ENCODE results near the gene ABI3BP. TPM values are rescaled to one million over a fixed set of nuclear protein-coding genes. Genes with fewer than 3 reads are reported as not detected.

Gene ABI3BP
- total RNA-seq, 2 experiments from 2014 or later, result not detected

DNA sequence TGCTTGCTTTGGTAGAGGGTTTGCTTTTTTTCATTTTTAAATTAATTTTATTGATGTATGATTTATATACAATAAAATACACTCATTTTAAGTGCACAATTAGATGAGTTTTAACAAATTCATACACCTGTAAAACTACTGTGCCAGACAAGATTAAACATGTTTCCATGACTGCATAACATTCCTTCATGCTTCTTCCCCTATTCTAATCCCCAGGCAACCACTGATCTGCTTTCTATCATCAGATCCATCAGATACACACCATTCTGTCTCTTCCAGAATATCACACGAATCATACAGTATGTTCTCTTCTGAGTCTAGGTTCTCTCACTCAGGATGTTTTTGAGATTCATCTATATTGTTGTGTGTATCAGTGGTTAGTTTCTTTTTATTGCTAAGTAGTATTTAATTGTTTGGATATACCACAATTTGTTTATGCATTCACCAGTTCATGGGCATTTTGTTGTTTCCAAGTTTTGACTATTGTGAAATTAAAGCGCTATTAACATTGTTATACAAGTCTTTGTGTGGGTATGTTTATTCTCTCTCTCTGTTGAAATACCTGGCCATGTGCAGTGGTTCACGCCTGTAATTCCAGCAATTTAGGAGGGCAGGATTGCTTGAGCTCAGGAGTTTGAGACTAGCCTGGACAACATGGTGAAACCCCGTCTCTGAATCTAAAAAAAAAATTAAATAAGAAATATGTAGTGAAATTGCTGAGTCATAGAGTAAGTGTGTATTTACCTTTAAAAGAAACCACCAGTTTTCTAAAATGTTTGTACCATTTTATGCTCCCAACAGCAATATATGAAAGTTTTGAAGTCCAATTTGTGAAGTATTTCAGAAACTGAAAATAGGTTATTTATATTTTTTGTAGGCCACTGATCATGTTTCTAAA lies 290.9 kb downstream of the ABI3BP start:
- POLR2A ChIA-PET, result interaction anchor here (1.3 kb wide), 1 partner anchor 12 kb away, joined by 3 read pairs; no protein-coding TSS in a partner anchor
- no peaks in the 10 kb centered on the region for H3K36me3 Mint-ChIP-seq (ENCODE audit: low read depth)
- no peaks in the 10 kb centered on the region for H3K9me3 Mint-ChIP-seq
- no peak for DNase-seq
- TF ChIP-seq, protein P1, sequence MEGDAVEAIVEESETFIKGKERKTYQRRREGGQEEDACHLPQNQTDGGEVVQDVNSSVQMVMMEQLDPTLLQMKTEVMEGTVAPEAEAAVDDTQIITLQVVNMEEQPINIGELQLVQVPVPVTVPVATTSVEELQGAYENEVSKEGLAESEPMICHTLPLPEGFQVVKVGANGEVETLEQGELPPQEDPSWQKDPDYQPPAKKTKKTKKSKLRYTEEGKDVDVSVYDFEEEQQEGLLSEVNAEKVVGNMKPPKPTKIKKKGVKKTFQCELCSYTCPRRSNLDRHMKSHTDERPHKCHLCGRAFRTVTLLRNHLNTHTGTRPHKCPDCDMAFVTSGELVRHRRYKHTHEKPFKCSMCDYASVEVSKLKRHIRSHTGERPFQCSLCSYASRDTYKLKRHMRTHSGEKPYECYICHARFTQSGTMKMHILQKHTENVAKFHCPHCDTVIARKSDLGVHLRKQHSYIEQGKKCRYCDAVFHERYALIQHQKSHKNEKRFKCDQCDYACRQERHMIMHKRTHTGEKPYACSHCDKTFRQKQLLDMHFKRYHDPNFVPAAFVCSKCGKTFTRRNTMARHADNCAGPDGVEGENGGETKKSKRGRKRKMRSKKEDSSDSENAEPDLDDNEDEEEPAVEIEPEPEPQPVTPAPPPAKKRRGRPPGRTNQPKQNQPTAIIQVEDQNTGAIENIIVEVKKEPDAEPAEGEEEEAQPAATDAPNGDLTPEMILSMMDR (IDR thresholded peaks at IDR 0.05), result no peak
- ATAC-seq, result no peak
- peaks cover 2% of the 10 kb centered on the region for H3K4me1 Mint-ChIP-seq (ENCODE audit: low read depth)
- H3K4me3 Mint-ChIP-seq, result no peak overlapping the region
- intact Hi-C loops (cut with micrococcal nuclease), result no loop called here
- H3K27me3 Mint-ChIP-seq, result peaks cover 2% of the 10 kb centered on the region
- H3K27ac Mint-ChIP-seq, result no peak overlapping the region
- CTCF ChIA-PET, result no interaction called here

DNA sequence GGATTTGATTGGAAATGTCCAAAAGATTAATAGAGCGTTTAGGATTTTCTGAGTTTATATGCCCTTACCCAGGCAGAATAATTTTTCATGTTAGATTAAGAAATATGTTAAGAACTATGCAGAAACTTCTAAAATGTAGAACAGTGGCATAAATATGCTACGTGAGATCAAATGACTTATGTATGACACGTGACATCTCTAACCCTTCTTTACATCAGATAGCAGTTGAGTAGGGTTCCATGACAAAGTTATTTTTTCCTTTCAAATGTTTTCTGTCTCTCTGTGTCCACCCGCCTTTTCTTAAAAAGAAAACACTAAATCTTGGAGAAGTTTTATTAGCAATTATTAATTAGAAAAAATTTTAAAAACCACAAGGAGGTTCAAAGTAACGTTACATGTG lies 292.5 kb downstream of the ABI3BP start:
- Mint-ChIP-seq H3K27me3 (peaks cover 2% of the 10 kb centered on the region), H3K9me3 (no peaks in the 10 kb centered on the region), H3K4me1 (ENCODE audit: low read depth) (peaks cover 2% of the 10 kb centered on the region), H3K4me3 (no peak overlapping the region), H3K36me3 (ENCODE audit: low read depth) (no peaks in the 10 kb centered on the region), H3K27ac (no peak overlapping the region)
- ChIA-PET POLR2A (no interaction called here), CTCF (no interaction called here)
- intact Hi-C loops (cut with micrococcal nuclease), result no loop called here
- TF ChIP-seq, protein P1 (IDR thresholded peaks at IDR 0.05), result no peak
- ATAC-seq (no peak), DNase-seq (no peak)
